IPS-NIHi7 (cell line): ENCODE results near the gene HAUS5.

Source experiments
- DNase-seq: peaks from one replicate; pipeline ENCODE4 v3.0.0; 2012; ENCODE audit warnings: mixed read lengths; ENCODE audit errors: extremely low spot score

The HAUS5 gene

DNA sequence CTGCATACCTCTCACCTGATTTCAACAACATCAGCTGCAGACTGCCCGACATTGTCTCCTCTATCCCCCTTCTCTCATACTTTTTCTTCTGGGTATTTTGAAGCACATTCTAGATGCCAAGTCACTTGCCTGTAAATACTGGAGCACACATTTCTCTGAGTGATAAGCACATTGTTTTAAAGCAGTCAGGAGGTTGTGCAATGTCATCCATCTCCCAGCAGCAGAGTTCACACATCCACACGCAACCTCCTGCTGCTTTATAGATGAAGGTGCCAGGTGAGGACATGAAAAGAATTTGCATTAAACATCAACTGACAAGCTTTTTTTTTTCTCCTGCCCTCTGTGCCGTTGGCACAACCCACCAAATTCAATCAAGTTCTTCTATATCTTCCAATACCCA, 59.3 kb downstream of the HAUS5 start:
- DNase-seq, result no peak

DNA sequence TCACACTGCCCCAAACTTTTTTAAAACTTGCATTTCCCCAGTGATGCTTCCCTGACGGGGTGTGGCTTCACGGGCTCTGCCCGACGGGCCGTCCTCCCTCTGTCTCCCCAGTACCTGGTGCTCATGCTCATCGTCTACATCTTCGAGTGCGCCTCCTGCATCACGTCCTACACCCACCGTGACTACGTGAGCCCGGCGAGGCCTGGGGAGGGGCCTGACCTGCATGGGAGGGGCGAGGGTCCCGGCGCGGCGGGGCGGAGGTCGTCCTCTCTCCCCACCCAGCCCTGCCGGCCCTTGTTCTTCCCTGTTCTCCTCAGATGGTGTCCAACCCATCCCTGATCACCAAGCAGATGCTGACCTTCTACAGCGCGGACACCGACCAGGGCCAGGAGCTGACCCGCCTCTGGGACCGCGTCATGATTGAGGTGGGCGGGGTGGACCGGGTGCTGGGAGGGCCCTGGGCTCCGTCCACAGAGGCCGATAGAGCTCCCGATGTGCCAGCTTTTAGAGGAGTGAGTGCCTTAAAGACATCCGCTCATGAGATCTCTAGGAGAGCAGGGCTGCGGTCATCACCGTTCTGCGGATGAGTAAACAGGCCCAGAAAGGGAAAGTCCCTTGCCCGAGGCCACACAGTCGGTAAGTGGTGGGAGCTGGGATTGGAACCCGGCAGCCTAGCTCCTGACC, 60.7 kb downstream of the HAUS5 start:
- DNase-seq, result peak; percentile 86
